HepG2 (cell line): Measurements from ENCODE around the gene ZFX. TPM values are rescaled to one million over a fixed set of nuclear protein-coding genes. Genes with fewer than 3 reads are reported as not detected.

Experiments used
- ATAC-seq: fragments of 200-7000 bp; cut with Tn5 transposase; 3 replicates; pipeline ENCODE4 v1.9.1; 2020; ENCODE audit warnings: mild to moderate bottlenecking, moderate library complexity
- BruUV-seq: library from RNA; stranded (reverse); fragments of 400-500 nt; replicated peaks from 2 replicates; lab custom pipeline; 2021; lab: Mats Ljungman, UMichigan
- CTCF ChIA-PET: fragments of 300-600 bp; formaldehyde crosslinking; extraction: SDS; loops from one replicate; lab custom pipeline; 2021; ENCODE audit warnings: low total read pairs, inconsistent platforms, low intra/inter-chr PET ratio; lab: Yijun Ruan, JAX
- POLR2A ChIA-PET: fragments of 350-600 bp; sonication (Branson Sonifier 250); formaldehyde crosslinking; loops from one replicate; lab custom pipeline; 2020; ENCODE audit warnings: antibody characterized with exemption, inconsistent platforms; lab: Yijun Ruan, JAX
- DNase-seq: peaks from one replicate; pipeline ENCODE4 v3.0.0-alpha.2; 2015; ENCODE audit warnings: low spot score
- FAIRE-seq: peaks from 3 replicates; lab custom pipeline; 2011; peaks lifted over from hg19 to GRCh38; lab: Jason Lieb, UNC
- H2AFZ ChIP-seq: one replicate; pipeline ENCODE4 v1.6.1; 2011; ENCODE audit warnings: low read length, inconsistent platforms
- H3K27ac ChIP-seq: fragments of 300-600 bp; 3 replicates; pipeline ENCODE4 v1.8.0; 2011; ENCODE audit warnings: mixed run types, mild to moderate bottlenecking, mixed read lengths, low read length, inconsistent platforms; ENCODE audit not compliant: insufficient read depth; ENCODE audit errors: extremely low read length
- H3K27me3 ChIP-seq, 2 experiments: fragments of 200-600 bp in 1 of 2; 2 replicates in 1 of 2; 3 replicates in 1 of 2; pipeline versions ENCODE4 v1.6.0 to v1.8.0; 2011; ENCODE audit warnings: low read length in 2 of 2, mild to moderate bottlenecking in 2 of 2, moderate library complexity in 2 of 2, inconsistent platforms in 1 of 2; ENCODE audit not compliant: insufficient read depth in 2 of 2, control insufficient read depth in 1 of 2
- H3K36me3 ChIP-seq, 2 experiments: fragments of 200-600 bp in 1 of 2; replicated peaks in 1 of 2; 2 replicates in 1 of 2; 3 replicates in 1 of 2; pipeline versions ENCODE4 v1.5.1 to v1.8.0; 2011; ENCODE audit warnings: low read length in 2 of 2, inconsistent platforms in 1 of 2; ENCODE audit not compliant: insufficient read depth in 2 of 2, control insufficient read depth in 1 of 2
- H3K4me1 ChIP-seq: 2 replicates; pipeline ENCODE4 v1.5.1; 2012; ENCODE audit warnings: low read length, inconsistent platforms; ENCODE audit not compliant: insufficient read depth
- H3K4me2 ChIP-seq: 2 replicates; pipeline ENCODE4 v1.6.0; 2011; ENCODE audit warnings: low read depth, low read length, inconsistent platforms
- H3K4me3 ChIP-seq, 3 experiments: fragments of 200-600 bp in 1 of 3; sonication (generic), shearing (Covaris generic) in 1 of 3; replicated peaks in 1 of 3; 2 replicates each; pipeline ENCODE4 v1.5.1; 2011 to 2016; ENCODE audit warnings: low read length in 3 of 3, inconsistent platforms in 2 of 3, low read depth in 2 of 3, mild to moderate bottlenecking in 2 of 3, control low read depth in 1 of 3, mixed read lengths in 1 of 3; ENCODE audit not compliant: insufficient read depth in 1 of 3
- H3K79me2 ChIP-seq: one replicate; pipeline ENCODE4 v1.6.1; 2011; ENCODE audit warnings: low read length, inconsistent platforms; ENCODE audit not compliant: insufficient read depth
- H3K9ac ChIP-seq: 2 replicates; pipeline ENCODE4 v1.6.0; 2011; ENCODE audit warnings: mild to moderate bottlenecking, low read depth, low read length, inconsistent platforms; ENCODE audit not compliant: insufficient read depth
- H3K9me3 ChIP-seq: 2 replicates; pipeline ENCODE4 v1.5.1; 2012; ENCODE audit warnings: mild to moderate bottlenecking, low read length
- H4K20me1 ChIP-seq: 2 replicates; pipeline ENCODE4 v1.6.0; 2011; ENCODE audit warnings: inconsistent platforms, mild to moderate bottlenecking, low read length, moderate library complexity; ENCODE audit not compliant: insufficient read depth
- AGO1 ChIP-seq: fragments of 200-400 bp; formaldehyde crosslinking; IDR thresholded peaks from 2 replicates; pipeline ENCODE4 v1.6.1; 2017; ENCODE audit warnings: mild to moderate bottlenecking, low read depth, low read length, moderate library complexity; ENCODE audit not compliant: poor library complexity, severe bottlenecking
- CREM ChIP-seq, 2 experiments: sonication (generic) in 1 of 2; formaldehyde crosslinking in 1 of 2; IDR thresholded peaks; 2 replicates each; pipeline versions ENCODE4 v1.4.0 to v1.6.1; 2016 to 2020; ENCODE audit warnings: antibody characterized with exemption in 1 of 2, mild to moderate bottlenecking in 1 of 2, missing genetic modification reagents in 1 of 2
- FOXC1 ChIP-seq: sonication (generic); formaldehyde crosslinking; IDR thresholded peaks from 2 replicates; pipeline ENCODE4 v1.8.0; 2022; ENCODE audit warnings: mild to moderate bottlenecking, missing genetic modification reagents, borderline replicate concordance
- HMGA1 ChIP-seq: sonication (generic); formaldehyde crosslinking; conservative IDR thresholded peaks from 2 replicates; pipeline ENCODE4 v1.4.0; 2020; ENCODE audit warnings: missing genetic modification reagents
- KAT2B ChIP-seq: fragments of 150-350 bp; IDR thresholded peaks from 2 replicates; pipeline ENCODE4 v1.6.1; 2014; ENCODE audit warnings: low read depth, low read length, borderline replicate concordance
- NR2F1 ChIP-seq, 2 experiments: fragments of 450-650 bp in 1 of 2; formaldehyde crosslinking in 1 of 2; IDR thresholded peaks; 2 replicates each; pipeline versions ENCODE4 v1.5.0 to v1.6.1; 2016 to 2020; ENCODE audit warnings: mild to moderate bottlenecking in 1 of 2, missing compliant biosample characterization in 1 of 2, missing genetic modification reagents in 1 of 2, moderate library complexity in 1 of 2
- SAP130 ChIP-seq: IDR thresholded peaks from 2 replicates; pipeline ENCODE4 v1.6.1; 2016; ENCODE audit warnings: low read depth
- STAG1 ChIP-seq: sonication (generic); formaldehyde crosslinking; IDR thresholded peaks from 2 replicates; pipeline ENCODE4 v1.4.0; 2020; ENCODE audit warnings: missing genetic modification reagents
- TAF15 ChIP-seq: fragments of 200-400 bp; formaldehyde crosslinking; IDR thresholded peaks from one replicate; pipeline ENCODE4 v1.6.1; 2018; ENCODE audit warnings: mild to moderate bottlenecking, low read depth, low read length; ENCODE audit not compliant: poor library complexity, severe bottlenecking
- TBL1XR1 ChIP-seq: fragments of 150-350 bp; IDR thresholded peaks from 2 replicates; pipeline ENCODE4 v1.6.1; 2014; ENCODE audit warnings: borderline replicate concordance, low read length; ENCODE audit not compliant: partially characterized antibody
- ZNF101 ChIP-seq: sonication (generic); formaldehyde crosslinking; IDR thresholded peaks from 2 replicates; pipeline ENCODE4 v1.4.0; 2020; ENCODE audit warnings: mild to moderate bottlenecking, low read depth, missing genetic modification reagents, borderline replicate concordance
- ZNF354B ChIP-seq: sonication (generic); formaldehyde crosslinking; IDR thresholded peaks from 2 replicates; pipeline ENCODE4 v1.8.0; 2022; ENCODE audit warnings: mild to moderate bottlenecking, missing genetic modification reagents
- ZNF557 ChIP-seq: sonication (generic); formaldehyde crosslinking; IDR thresholded peaks from 2 replicates; pipeline ENCODE4 v1.4.0; 2020; ENCODE audit warnings: missing genetic modification reagents
- ZNF703 ChIP-seq: sonication (generic); formaldehyde crosslinking; IDR thresholded peaks from 2 replicates; pipeline ENCODE4 v1.5.1; 2020; ENCODE audit warnings: missing genetic modification reagents, mild to moderate bottlenecking, moderate library complexity, borderline replicate concordance
- WGBS: methylation state at CpG from one replicate; pipeline ENCODE4 v1.1.6; 2017; ENCODE audit warnings: low lambda C conversion rate; 5-methylcytosine and 5-hydroxymethylcytosine counted together
- in situ Hi-C: cut with HindIII; loops from 2 replicates; pipeline ENCODE4 v1.10.0; 2017; ENCODE audit warnings: low pct_unique_long_range_greater_than_20kb; ENCODE audit not compliant: extremely low pct_ligation_motif_present
- intact Hi-C: fragments of 100-400 bp; cut with micrococcal nuclease; formaldehyde crosslinking; loops from one replicate; pipeline ENCODE4 v1.10.0; 2022; ENCODE audit not compliant: unreplicated experiment
- polyA plus RNA-seq, 8 experiments: library from polyadenylated mRNA; depleted of rRNA in 3 of 8; stranded (reverse) in 7 of 8; unstranded in 1 of 8; fragments of >200 nt; fragmentation: Illumina TruSeq in 4 of 8; extraction: Trizol in 4 of 8; gene quantifications; 2 replicates each; pipeline versions ENCODE4 v1.2.1 to v1.2.3, GENCODE V29; 2011 to 2016; ENCODE audit warnings: low read depth in 4 of 8, missing spikeins in 1 of 8, mixed read lengths in 1 of 8; ENCODE audit not compliant: insufficient read depth in 1 of 8
- total RNA-seq, 5 experiments: library from RNA; depleted of rRNA; stranded (reverse); fragments of >200 nt; fragmentation: Illumina TruSeq; extraction: Trizol; gene quantifications; 2 replicates each; pipeline ENCODE4 v1.2.3, GENCODE V29; 2016; ENCODE audit warnings: low read depth in 1 of 5
- TF ChIP-seq, protein P1 (sequence below): sonication (generic); formaldehyde crosslinking; IDR thresholded peaks from 2 replicates; pipeline ENCODE4 v1.8.0; 2022; ENCODE audit warnings: missing genetic modification reagents, mild to moderate bottlenecking, moderate library complexity, borderline replicate concordance
- TF ChIP-seq, protein P2 (sequence below): sonication (generic); formaldehyde crosslinking; conservative IDR thresholded peaks from 2 replicates; pipeline ENCODE4 v1.4.0; 2020; ENCODE audit warnings: mild to moderate bottlenecking, missing genetic modification reagents, moderate library complexity

ZFX gene
- total and polyA plus RNA-seq, 2 of the 13 experiments (the other 11 are each of a cell fraction or from before 2014, with no cell fraction given), result 13.8 to 37.3 TPM

DNA sequence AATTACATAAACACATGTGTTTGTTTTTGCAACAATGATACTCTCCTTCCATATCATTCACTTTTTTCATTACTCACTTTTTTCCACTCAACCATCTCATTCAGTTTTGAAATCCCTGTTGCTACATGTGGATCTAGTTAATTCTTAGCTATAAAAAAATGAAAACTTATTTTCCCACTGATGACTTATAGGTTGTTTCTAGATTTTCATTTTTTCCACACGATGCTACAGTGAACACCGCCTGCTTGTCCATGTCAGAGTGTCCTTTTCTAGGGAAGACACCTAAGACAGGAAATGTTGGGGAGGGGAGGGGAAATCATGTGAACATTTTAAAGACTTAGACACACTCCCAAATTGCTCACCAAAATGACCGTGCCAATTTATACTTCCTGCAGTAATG is 94.2 kb downstream of the ZFX start:
- Histone ChIP-seq H3K4me1 (peaks cover 46% of the 10 kb centered on the region), H3K4me3 (no peak overlapping the region), H3K27ac (no peak overlapping the region), H3K4me2 (peak overlapping the region; percentile 82), H3K36me3 (no peaks in the 10 kb centered on the region), H3K79me2 (no peaks in the 10 kb centered on the region), H3K27me3 (no peaks in the 10 kb centered on the region), H3K9me3 (no peaks in the 10 kb centered on the region), H3K9ac (no peak overlapping the region), H2AFZ (no peak overlapping the region), H4K20me1 (no peaks in the 10 kb centered on the region)
- ATAC-seq (no peak), DNase-seq (no peak), FAIRE-seq (no peak)
- intact Hi-C loops, result loop anchor here (2.0 to 10.0 kb wide), 3 partner anchors 49 to 329 kb away; no protein-coding TSS in a partner anchor
- ChIA-PET CTCF (no interaction called here), POLR2A (interaction anchor here (1.5 kb wide), 1 partner anchor 190 kb away, joined by 3 read pairs; no protein-coding TSS in a partner anchor)
- in situ Hi-C loops, result loop anchor here (5.0 kb wide), 1 partner anchor 161 kb away; no protein-coding TSS in a partner anchor
- 37% methylated on average over 3 of the region's 3 CpGs for WGBS
- no TSS peak for BruUV-seq
- TF ChIP-seq ZNF703 (CRISPR knock-in tag), result no peak
- TF ChIP-seq SAP130 (CRISPR knock-in tag), result no peak
- no peak for TF ChIP-seq ZNF354B
- no peak for TF ChIP-seq FOXC1 (CRISPR knock-in tag)
- no peak for TF ChIP-seq CREM (IDR thresholded peaks at IDR 0.05)
- TF ChIP-seq CREM (CRISPR knock-in tag; IDR thresholded peaks at IDR 0.05), result no peak
- TF ChIP-seq TAF15, result no peak
- TF ChIP-seq, protein P1, sequence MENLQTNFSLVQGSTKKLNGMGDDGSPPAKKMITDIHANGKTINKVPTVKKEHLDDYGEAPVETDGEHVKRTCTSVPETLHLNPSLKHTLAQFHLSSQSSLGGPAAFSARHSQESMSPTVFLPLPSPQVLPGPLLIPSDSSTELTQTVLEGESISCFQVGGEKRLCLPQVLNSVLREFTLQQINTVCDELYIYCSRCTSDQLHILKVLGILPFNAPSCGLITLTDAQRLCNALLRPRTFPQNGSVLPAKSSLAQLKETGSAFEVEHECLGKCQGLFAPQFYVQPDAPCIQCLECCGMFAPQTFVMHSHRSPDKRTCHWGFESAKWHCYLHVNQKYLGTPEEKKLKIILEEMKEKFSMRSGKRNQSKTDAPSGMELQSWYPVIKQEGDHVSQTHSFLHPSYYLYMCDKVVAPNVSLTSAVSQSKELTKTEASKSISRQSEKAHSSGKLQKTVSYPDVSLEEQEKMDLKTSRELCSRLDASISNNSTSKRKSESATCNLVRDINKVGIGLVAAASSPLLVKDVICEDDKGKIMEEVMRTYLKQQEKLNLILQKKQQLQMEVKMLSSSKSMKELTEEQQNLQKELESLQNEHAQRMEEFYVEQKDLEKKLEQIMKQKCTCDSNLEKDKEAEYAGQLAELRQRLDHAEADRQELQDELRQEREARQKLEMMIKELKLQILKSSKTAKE (CRISPR knock-in tag), result no peak
- TF ChIP-seq KAT2B, result no peak
- no peak for TF ChIP-seq HMGA1 (CRISPR knock-in tag)
- TF ChIP-seq AGO1, result no peak
- TF ChIP-seq ZNF101, result no peak
- TF ChIP-seq ZNF557, result no peak
- no peak for TF ChIP-seq NR2F1 (CRISPR knock-in tag; IDR thresholded peaks at IDR 0.05)
- TF ChIP-seq STAG1 (CRISPR knock-in tag), result no peak
- TF ChIP-seq, protein P2, sequence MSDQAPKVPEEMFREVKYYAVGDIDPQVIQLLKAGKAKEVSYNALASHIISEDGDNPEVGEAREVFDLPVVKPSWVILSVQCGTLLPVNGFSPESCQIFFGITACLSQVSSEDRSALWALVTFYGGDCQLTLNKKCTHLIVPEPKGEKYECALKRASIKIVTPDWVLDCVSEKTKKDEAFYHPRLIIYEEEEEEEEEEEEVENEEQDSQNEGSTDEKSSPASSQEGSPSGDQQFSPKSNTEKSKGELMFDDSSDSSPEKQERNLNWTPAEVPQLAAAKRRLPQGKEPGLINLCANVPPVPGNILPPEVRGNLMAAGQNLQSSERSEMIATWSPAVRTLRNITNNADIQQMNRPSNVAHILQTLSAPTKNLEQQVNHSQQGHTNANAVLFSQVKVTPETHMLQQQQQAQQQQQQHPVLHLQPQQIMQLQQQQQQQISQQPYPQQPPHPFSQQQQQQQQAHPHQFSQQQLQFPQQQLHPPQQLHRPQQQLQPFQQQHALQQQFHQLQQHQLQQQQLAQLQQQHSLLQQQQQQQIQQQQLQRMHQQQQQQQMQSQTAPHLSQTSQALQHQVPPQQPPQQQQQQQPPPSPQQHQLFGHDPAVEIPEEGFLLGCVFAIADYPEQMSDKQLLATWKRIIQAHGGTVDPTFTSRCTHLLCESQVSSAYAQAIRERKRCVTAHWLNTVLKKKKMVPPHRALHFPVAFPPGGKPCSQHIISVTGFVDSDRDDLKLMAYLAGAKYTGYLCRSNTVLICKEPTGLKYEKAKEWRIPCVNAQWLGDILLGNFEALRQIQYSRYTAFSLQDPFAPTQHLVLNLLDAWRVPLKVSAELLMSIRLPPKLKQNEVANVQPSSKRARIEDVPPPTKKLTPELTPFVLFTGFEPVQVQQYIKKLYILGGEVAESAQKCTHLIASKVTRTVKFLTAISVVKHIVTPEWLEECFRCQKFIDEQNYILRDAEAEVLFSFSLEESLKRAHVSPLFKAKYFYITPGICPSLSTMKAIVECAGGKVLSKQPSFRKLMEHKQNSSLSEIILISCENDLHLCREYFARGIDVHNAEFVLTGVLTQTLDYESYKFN (CRISPR knock-in tag), result no peak
- no peak for TF ChIP-seq TBL1XR1
